Ovary (tissue), 9 donors: ENCODE results near the gene SAMD1. TPM values are rescaled to one million over a fixed set of nuclear protein-coding genes. Genes with fewer than 3 reads are reported as not detected.
"Not testable (repeated sequence)": the region's sequence is repeated elsewhere in the genome, so short reads cannot be mapped to it uniquely, and the experiment has no call there.

Experiments
- DNase-seq, 5 donors: peaks; one replicate each; pipeline ENCODE4 v3.0.0-alpha.2; 2019 to 2020
- H3K27ac ChIP-seq, 2 donors: fragments of 200-600 bp; one replicate each; pipeline versions ENCODE4 v1.5.1 to v1.8.0; 2019 to 2022
- H3K27me3 ChIP-seq: fragments of 200-600 bp; one replicate; pipeline ENCODE4 v1.8.0; 2022
- H3K36me3 ChIP-seq: fragments of 200-600 bp; sonication (generic); one replicate; pipeline ENCODE4 v1.5.1; 2019
- H3K4me1 ChIP-seq: one replicate; pipeline ENCODE4 v1.8.1; 2013; ENCODE audit warnings: mild to moderate bottlenecking, moderate library complexity; ENCODE audit not compliant: insufficient read depth
- H3K4me3 ChIP-seq: fragments of 200-600 bp; sonication (generic); one replicate; pipeline ENCODE4 v1.5.1; 2017
- H3K9me3 ChIP-seq, 2 donors: fragments of 200-600 bp in 1 of 2; sonication (generic) in 1 of 2; one replicate each; pipeline versions ENCODE4 v1.5.1 to v1.8.1; 2013 to 2019; ENCODE audit warnings: mild to moderate bottlenecking in 1 of 2, moderate library complexity in 1 of 2
- EP300 ChIP-seq: sonication (generic); formaldehyde crosslinking; IDR thresholded peaks from one replicate; pipeline ENCODE4 v1.6.1; 2017; ENCODE audit warnings: antibody characterized with exemption
- POLR2A ChIP-seq: fragments of 450-650 bp; IDR thresholded peaks from one replicate; pipeline ENCODE4 v1.6.1; 2017; ENCODE audit warnings: antibody characterized with exemption, mild to moderate bottlenecking, moderate library complexity
- WGBS, 3 donors: extraction: QIAGEN DNeasy Blood & Tissue Kit in 1 of 3; methylation state at CpG; one replicate each; pipeline versions ENCODE4 v1.1.5 to v1.1.7; 2013 to 2017; 5-methylcytosine and 5-hydroxymethylcytosine counted together
- intact Hi-C, 4 donors: fragments of 100-400 bp; cut with DNase I; formaldehyde crosslinking; loops; one replicate each; pipeline versions ENCODE4 v1.11.0 to v1.15.1; 2022 to 2023
- polyA plus RNA-seq, 2 donors: library from polyadenylated mRNA; stranded (reverse); fragments of 200-250 nt in 1 of 2; fragments of 350-450 nt in 1 of 2; fragmentation: Illumina TruSeq in 1 of 2; extraction: RNeasy Lipid Tissue Mini Kit (QIAGEN cat#74804) in 1 of 2; gene quantifications; one replicate each; pipeline ENCODE4 v1.2.3, GENCODE V29; 2013 to 2014
- total RNA-seq, 7 donors: library from RNA; depleted of rRNA in 2 of 7; stranded (reverse); fragments of >200 nt in 2 of 7; fragmentation: NEBNext Ultra II Directional in 3 of 7; extraction: Animal tissue kit (Norgen Biotek cat#: 25700) in 3 of 7; gene quantifications; one replicate each; pipeline versions ENCODE4 v1.1.0 to v1.2.4, GENCODE V29; 2016 to 2023
- TF ChIP-seq, protein P1 (sequence below), 3 donors: fragments of 450-650 bp in 2 of 3; fragments of 200-600 bp in 1 of 3; IDR thresholded peaks; one replicate each; pipeline versions ENCODE4 v1.5.1 to v1.8.0; 2016 to 2022; ENCODE audit warnings: antibody characterized with exemption in 3 of 3, mild to moderate bottlenecking in 1 of 3
- donor health status: DM: no; HTN: no; CAD: no; lungs with moderate emphysema.
- donor health status: DM: no; HTN: no; CAD: no.
- donor health status: Bipolar disorder and iron deficiency.
- donor health status: DM: yes; HTN: yes; CAD: no.
- donor health status: DM: no; HTN: no; CAD: no.
- donor health status: DM: yes; HTN: yes; CAD: no.

Gene SAMD1
- total and polyA plus RNA-seq, 9 donors: 10.5 to 68.3 (median 37.4) TPM

DNA sequence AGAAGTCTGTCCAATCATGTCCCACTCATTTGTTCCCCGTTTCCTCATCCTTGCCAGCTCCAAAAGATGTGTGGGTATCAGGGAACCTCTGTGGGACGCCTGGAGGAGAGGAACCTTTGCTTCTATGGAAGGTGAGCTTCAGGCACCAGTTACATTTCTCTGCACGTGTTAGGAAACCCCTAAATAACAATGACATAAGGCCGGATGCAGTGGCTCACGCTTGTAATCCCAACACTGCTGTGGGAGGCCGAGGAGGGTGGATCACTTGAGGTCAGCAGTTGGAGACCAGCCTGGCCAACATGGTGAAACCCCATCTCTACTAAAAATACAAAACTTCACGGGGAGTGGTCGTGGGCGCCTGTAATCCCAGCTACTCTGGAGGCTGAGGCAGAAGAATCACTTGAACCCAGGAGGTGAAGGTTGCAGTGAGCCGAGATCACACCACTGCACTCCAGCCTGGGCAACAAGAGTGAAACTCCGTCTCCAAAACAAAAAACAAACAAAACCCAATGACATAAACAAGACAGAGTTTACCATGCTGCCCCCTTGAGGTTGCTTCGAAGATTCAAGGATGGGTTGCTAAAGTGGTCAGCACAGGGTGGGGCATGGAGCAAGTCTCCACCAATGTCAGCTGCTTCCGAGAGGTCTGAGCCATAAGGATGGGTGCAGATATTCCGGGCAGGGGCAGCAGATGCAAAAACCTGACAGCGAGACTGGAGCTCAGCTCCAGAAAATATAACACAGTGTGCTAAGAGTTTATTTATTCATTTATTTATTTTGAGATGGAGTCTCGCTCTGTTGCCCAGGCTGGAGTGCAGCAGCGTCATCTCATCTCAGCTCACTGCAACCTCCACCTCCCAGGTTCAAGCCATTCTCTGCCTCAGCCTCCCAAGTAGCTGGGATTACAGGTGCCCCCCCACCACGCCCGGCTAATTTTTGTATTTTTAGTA is 47.6 kb downstream of the SAMD1 start:
- H3K27ac ChIP-seq, H3K9me3 ChIP-seq, H3K4me3 ChIP-seq, H3K4me1 ChIP-seq, H3K27me3 ChIP-seq, H3K36me3 ChIP-seq: not testable (repeated sequence)
- DNase-seq: peak in 1 of 5 donors; percentile 30
- intact Hi-C loops: loop anchor here in 1 of 4 donors (10.0 kb wide), 1 partner anchor 768 kb away; no protein-coding TSS in a partner anchor
- TF ChIP-seq, protein P1, sequence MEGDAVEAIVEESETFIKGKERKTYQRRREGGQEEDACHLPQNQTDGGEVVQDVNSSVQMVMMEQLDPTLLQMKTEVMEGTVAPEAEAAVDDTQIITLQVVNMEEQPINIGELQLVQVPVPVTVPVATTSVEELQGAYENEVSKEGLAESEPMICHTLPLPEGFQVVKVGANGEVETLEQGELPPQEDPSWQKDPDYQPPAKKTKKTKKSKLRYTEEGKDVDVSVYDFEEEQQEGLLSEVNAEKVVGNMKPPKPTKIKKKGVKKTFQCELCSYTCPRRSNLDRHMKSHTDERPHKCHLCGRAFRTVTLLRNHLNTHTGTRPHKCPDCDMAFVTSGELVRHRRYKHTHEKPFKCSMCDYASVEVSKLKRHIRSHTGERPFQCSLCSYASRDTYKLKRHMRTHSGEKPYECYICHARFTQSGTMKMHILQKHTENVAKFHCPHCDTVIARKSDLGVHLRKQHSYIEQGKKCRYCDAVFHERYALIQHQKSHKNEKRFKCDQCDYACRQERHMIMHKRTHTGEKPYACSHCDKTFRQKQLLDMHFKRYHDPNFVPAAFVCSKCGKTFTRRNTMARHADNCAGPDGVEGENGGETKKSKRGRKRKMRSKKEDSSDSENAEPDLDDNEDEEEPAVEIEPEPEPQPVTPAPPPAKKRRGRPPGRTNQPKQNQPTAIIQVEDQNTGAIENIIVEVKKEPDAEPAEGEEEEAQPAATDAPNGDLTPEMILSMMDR (IDR thresholded peaks at IDR 0.05): peak in 2 of 3 donors; percentile 14 to 20
- WGBS, 3 donors: 57 to 58% (median 57%) methylated on average over 19 of the region's 19 CpGs

DNA sequence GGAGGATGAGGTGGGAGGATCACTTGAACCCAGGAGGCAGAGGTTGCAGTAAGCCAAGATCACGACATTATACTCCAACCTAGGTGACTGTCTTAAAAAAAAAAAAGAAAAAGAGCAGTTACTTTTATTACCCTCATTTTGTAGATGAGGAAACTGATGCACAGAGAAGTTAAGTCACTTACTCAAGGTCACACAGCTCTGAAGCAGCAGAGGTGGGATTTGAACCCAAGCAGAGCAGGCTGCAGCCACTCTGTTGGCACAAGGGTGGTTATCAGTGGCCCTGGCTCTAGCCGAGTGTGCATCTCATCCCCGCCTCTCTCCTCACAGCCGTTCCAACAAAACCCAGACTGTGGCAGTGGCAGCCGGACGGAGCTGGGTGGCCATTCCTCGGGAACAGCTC is 51.4 kb downstream of the SAMD1 start:
- no peaks in the 10 kb centered on the region for H3K4me1 ChIP-seq
- DNase-seq: no peak
- TF ChIP-seq, protein P1 (IDR thresholded peaks at IDR 0.05): no peak
- TF ChIP-seq POLR2A: no peak
- TF ChIP-seq EP300: no peak
- no peak overlapping the region for H3K27ac ChIP-seq
- H3K27me3 ChIP-seq: no peaks in the 10 kb centered on the region
- H3K4me3 ChIP-seq: no peak overlapping the region
- no peaks in the 10 kb centered on the region for H3K9me3 ChIP-seq
- WGBS, 3 donors: 89 to 97% (median 96%) methylated on average over 7 of the region's 7 CpGs
- no peaks in the 10 kb centered on the region for H3K36me3 ChIP-seq
- intact Hi-C loops: no loop called here

Other genes starting within 250 kb of the SAMD1 start
- 1 to 10 TPM in 3 of 7 donors, under 1 TPM in 1, not detected in 3; 0.98 to 2.4 (median 1.3) TPM for gene NANOS3, start 213.6 kb downstream of the SAMD1 start, total RNA-seq
- under 1 TPM in 1 of 2 donors, not detected in 1; 0.30 TPM for gene NANOS3, start 213.6 kb downstream of the SAMD1 start, polyA plus RNA-seq
- gene BRME1, start 184.6 kb downstream of the SAMD1 start, total RNA-seq: 1 to 10 TPM; 1.3 to 3.7 (median 2.3) TPM
- gene BRME1, start 184.6 kb downstream of the SAMD1 start, polyA plus RNA-seq: 1 to 10 TPM in 1 of 2 donors, under 1 TPM in 1; 0.57 to 2.8 TPM
- 10 to 100 TPM; 21.0 to 38.1 (median 29.7) TPM for gene CC2D1A, start 184.6 kb downstream of the SAMD1 start, total RNA-seq
- gene CC2D1A, start 184.6 kb downstream of the SAMD1 start, polyA plus RNA-seq: 10 to 100 TPM; 13.1 to 24.1 TPM
- gene PODNL1, start 152.3 kb downstream of the SAMD1 start, total RNA-seq: 1 to 10 TPM in 5 of 7 donors, under 1 TPM in 2; 0.48 to 3.8 (median 1.4) TPM
- 1 to 10 TPM in 1 of 2 donors, under 1 TPM in 1; 0.63 to 3.7 TPM for gene PODNL1, start 152.3 kb downstream of the SAMD1 start, polyA plus RNA-seq
- 10 to 100 TPM; 11.1 to 28.0 (median 23.4) TPM for gene DCAF15, start 138.2 kb downstream of the SAMD1 start, total RNA-seq
- gene DCAF15, start 138.2 kb downstream of the SAMD1 start, polyA plus RNA-seq: 10 to 100 TPM in 1 of 2 donors, 1 to 10 TPM in 1; 5.0 to 29.1 TPM
- 10 to 100 TPM in 5 of 7 donors, 1 to 10 TPM in 2; 2.4 to 16.1 (median 14.7) TPM for gene RFX1, start 84.4 kb downstream of the SAMD1 start, total RNA-seq
- gene RFX1, start 84.4 kb downstream of the SAMD1 start, polyA plus RNA-seq: 1 to 10 TPM; 1.2 to 7.6 TPM
- not detected for gene RLN3, start 62.6 kb downstream of the SAMD1 start, total RNA-seq
- not detected for gene RLN3, start 62.6 kb downstream of the SAMD1 start, polyA plus RNA-seq
- gene IL27RA, start 59.0 kb downstream of the SAMD1 start, total RNA-seq: 1 to 10 TPM in 5 of 7 donors, under 1 TPM in 2; 0.48 to 4.3 (median 1.8) TPM
- 1 to 10 TPM; 2.1 to 2.4 TPM for gene IL27RA, start 59.0 kb downstream of the SAMD1 start, polyA plus RNA-seq
- 1 to 10 TPM in 1 of 7 donors, under 1 TPM in 4, not detected in 2; 0.17 to 2.6 (median 0.48) TPM for gene PALM3, start 28.7 kb downstream of the SAMD1 start, total RNA-seq
- under 1 TPM; 0.20 to 0.33 TPM for gene PALM3, start 28.7 kb downstream of the SAMD1 start, polyA plus RNA-seq
- 10 to 100 TPM in 1 of 7 donors, 1 to 10 TPM in 1, under 1 TPM in 5; 0.28 to 13.9 (median 0.53) TPM for gene MISP3, start 18.0 kb downstream of the SAMD1 start, total RNA-seq
- 1 to 10 TPM in 1 of 2 donors, under 1 TPM in 1; 0.80 to 1.3 TPM for gene MISP3, start 18.0 kb downstream of the SAMD1 start, polyA plus RNA-seq
- not detected for gene C19orf67, start 5.0 kb downstream of the SAMD1 start, total RNA-seq
- gene C19orf67, start 5.0 kb downstream of the SAMD1 start, polyA plus RNA-seq: under 1 TPM in 1 of 2 donors, not detected in 1; 0.08 TPM
- 100 to 1,000 TPM in 5 of 7 donors, 10 to 100 TPM in 2; 33.3 to 280 (median 201) TPM for gene PRKACA, start 27.0 kb upstream of the SAMD1 start, total RNA-seq
- gene PRKACA, start 27.0 kb upstream of the SAMD1 start, polyA plus RNA-seq: 100 to 1,000 TPM; 104 to 207 TPM
- gene ASF1B, start 45.8 kb upstream of the SAMD1 start, total RNA-seq: 1 to 10 TPM in 4 of 7 donors, under 1 TPM in 3; 0.12 to 4.9 (median 1.0) TPM
- gene ASF1B, start 45.8 kb upstream of the SAMD1 start, polyA plus RNA-seq: 1 to 10 TPM in 1 of 2 donors, under 1 TPM in 1; 0.99 to 1.6 TPM
- gene ADGRL1, start 115.4 kb upstream of the SAMD1 start, total RNA-seq: 10 to 100 TPM in 5 of 7 donors, 1 to 10 TPM in 2; 4.1 to 36.8 (median 22.5) TPM
- 1 to 10 TPM; 2.1 to 6.7 TPM for gene ADGRL1, start 115.4 kb upstream of the SAMD1 start, polyA plus RNA-seq